A673 (cell line): ENCODE results near the gene SH2D6. TPM values are rescaled to one million over a fixed set of nuclear protein-coding genes. Genes with fewer than 3 reads are reported as not detected.

Experiments used
- BruUV-seq: library from RNA; stranded (reverse); fragments of 400-500 nt; replicated peaks from 2 replicates; lab custom pipeline; 2021; lab: Mats Ljungman, UMichigan
- CTCF ChIA-PET: fragments of 300-600 bp; sonication (Branson Sonifier 250); formaldehyde crosslinking; loops from one replicate; lab custom pipeline; 2022; ENCODE audit warnings: antibody characterized with exemption; lab: Charles Lee
- POLR2A ChIA-PET: fragments of 300-600 bp; sonication (Branson Sonifier 250); formaldehyde crosslinking; loops from one replicate; lab custom pipeline; 2022; ENCODE audit warnings: antibody characterized with exemption; ENCODE audit not compliant: low non-redundant PET; lab: Charles Lee
- DNase-seq: peaks from one replicate; pipeline ENCODE4 v3.0.0-alpha.2; 2015; ENCODE audit warnings: low spot score
- H3K27ac ChIP-seq: fragments of 200-600 bp; sonication (generic); 2 replicates; pipeline ENCODE4 v1.5.1; 2016; ENCODE audit warnings: mixed run types, low read depth, mild to moderate bottlenecking, mixed read lengths, antibody characterized with exemption, low read length; ENCODE audit not compliant: poor library complexity, severe bottlenecking
- H3K27me3 ChIP-seq: fragments of 200-600 bp; sonication (generic); replicated peaks from 2 replicates; pipeline ENCODE4 v1.6.1; 2017; ENCODE audit warnings: mixed run types, low read depth, mild to moderate bottlenecking, mixed read lengths, antibody characterized with exemption, low read length; ENCODE audit not compliant: insufficient read depth, poor library complexity
- H3K36me3 ChIP-seq: fragments of 200-600 bp; sonication (generic); 2 replicates; pipeline ENCODE4 v1.6.1; 2016; ENCODE audit warnings: mixed run types, mild to moderate bottlenecking, mixed read lengths, antibody characterized with exemption, low read length; ENCODE audit not compliant: insufficient read depth, poor library complexity, severe bottlenecking
- H3K4me1 ChIP-seq: fragments of 200-600 bp; sonication (generic); 2 replicates; pipeline ENCODE4 v1.6.1; 2017; ENCODE audit warnings: mixed run types, mild to moderate bottlenecking, mixed read lengths, antibody characterized with exemption, low read length; ENCODE audit not compliant: insufficient read depth, poor library complexity, severe bottlenecking
- H3K4me3 ChIP-seq: fragments of 200-600 bp; sonication (generic); 2 replicates; pipeline ENCODE4 v1.5.1; 2016; ENCODE audit warnings: low read depth, mixed run types, mild to moderate bottlenecking, mixed read lengths, low read length; ENCODE audit not compliant: poor library complexity, severe bottlenecking
- H3K9me3 ChIP-seq: fragments of 200-600 bp; sonication (generic); 2 replicates; pipeline ENCODE4 v1.6.1; 2016; ENCODE audit warnings: mixed run types, low read depth, mild to moderate bottlenecking, mixed read lengths, antibody characterized with exemption, low read length; ENCODE audit not compliant: poor library complexity, severe bottlenecking
- EZH2 ChIP-seq: fragments of 200-600 bp; sonication (generic); IDR thresholded peaks from 2 replicates; pipeline ENCODE4 v1.6.1; 2017; ENCODE audit warnings: borderline replicate concordance, low read depth, mild to moderate bottlenecking, mixed read lengths, antibody characterized with exemption, low read length; ENCODE audit not compliant: poor library complexity, severe bottlenecking
- intact Hi-C: fragments of 100-400 bp; cut with micrococcal nuclease; formaldehyde crosslinking; loops from one replicate; pipeline ENCODE4 v1.10.0; 2022; ENCODE audit not compliant: unreplicated experiment
- total RNA-seq: library from RNA; stranded (reverse); gene quantifications from 2 replicates; pipeline ENCODE4 v1.2.3, GENCODE V29; 2021
- TF ChIP-seq, protein P1 (sequence below): fragments of 300-800, 200-600 bp; sonication (generic); conservative IDR thresholded peaks from 2 replicates; pipeline ENCODE4 v1.5.1; 2017; ENCODE audit warnings: low read depth, mild to moderate bottlenecking, antibody characterized with exemption, low read length, moderate library complexity, mixed read lengths

Gene SH2D6
- total RNA-seq, 1 experiment from 2014 or later: 0.52 TPM

DNA sequence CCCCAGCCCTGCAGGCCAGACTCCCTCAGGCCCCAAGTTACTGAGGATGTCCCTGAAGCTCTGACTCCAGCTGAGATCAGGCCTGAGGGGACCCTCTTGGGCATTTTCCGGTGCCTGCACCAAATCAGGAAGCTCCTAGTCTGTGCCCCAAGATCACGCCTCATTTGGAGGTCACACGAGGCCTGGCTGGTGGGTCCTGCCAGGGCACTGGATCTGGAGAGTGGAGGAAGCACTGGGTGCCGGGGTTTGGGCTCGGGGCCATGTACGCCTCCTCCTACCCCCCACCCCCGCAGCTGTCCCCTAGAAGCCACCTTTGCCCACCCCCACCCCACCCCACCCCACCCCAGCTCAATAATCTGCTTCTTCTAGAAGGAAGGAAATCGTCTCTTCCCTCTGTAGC is 16.2 kb downstream of the SH2D6 start:
- intact Hi-C loops: no loop called here
- ChIA-PET POLR2A (no interaction called here), CTCF (no interaction called here)

DNA sequence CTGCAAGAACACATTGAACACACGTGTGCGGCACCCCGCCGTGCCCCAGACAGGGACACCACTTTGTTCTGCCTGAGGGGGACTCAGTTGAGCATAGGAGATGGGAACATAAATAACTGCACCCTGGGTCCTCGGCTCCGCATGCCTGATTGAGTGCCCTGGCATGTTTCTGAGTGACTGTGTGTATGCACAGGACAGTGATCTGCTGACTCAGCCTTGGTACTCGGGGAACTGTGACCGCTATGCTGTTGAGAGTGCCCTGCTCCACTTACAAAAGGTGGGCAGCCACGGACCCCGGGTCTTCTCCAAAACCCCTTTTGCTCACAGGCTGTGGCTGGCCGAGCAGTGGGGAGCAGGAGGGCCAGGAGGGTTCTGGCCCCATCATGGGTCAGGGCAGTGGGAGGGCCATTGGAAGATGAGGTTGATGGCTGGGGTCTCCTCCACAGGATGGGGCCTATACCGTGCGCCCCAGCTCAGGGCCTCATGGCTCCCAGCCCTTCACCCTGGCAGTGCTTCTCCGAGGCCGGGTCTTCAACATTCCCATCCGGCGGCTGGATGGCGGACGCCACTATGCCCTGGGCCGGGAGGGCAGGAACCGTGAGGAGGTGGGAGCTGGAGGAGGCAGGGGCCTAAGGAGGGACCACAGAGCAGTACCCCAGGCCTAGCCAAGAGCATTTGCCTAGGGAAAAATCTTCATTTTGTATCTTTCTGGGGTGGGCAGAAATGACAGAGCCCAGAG is 16.9 kb downstream of the SH2D6 start:
- no peaks in the 10 kb centered on the region for H3K27me3 ChIP-seq
- no peaks in the 10 kb centered on the region for H3K9me3 ChIP-seq
- ChIA-PET POLR2A (no interaction called here), CTCF (no interaction called here)
- H3K36me3 ChIP-seq: no peaks in the 10 kb centered on the region
- peaks cover 24% of the 10 kb centered on the region for H3K4me1 ChIP-seq
- BruUV-seq: no TSS peak
- no peak for DNase-seq
- no peak overlapping the region for H3K4me3 ChIP-seq
- H3K27ac ChIP-seq: no peak overlapping the region
- intact Hi-C loops: no loop called here
- TF ChIP-seq, protein P1, sequence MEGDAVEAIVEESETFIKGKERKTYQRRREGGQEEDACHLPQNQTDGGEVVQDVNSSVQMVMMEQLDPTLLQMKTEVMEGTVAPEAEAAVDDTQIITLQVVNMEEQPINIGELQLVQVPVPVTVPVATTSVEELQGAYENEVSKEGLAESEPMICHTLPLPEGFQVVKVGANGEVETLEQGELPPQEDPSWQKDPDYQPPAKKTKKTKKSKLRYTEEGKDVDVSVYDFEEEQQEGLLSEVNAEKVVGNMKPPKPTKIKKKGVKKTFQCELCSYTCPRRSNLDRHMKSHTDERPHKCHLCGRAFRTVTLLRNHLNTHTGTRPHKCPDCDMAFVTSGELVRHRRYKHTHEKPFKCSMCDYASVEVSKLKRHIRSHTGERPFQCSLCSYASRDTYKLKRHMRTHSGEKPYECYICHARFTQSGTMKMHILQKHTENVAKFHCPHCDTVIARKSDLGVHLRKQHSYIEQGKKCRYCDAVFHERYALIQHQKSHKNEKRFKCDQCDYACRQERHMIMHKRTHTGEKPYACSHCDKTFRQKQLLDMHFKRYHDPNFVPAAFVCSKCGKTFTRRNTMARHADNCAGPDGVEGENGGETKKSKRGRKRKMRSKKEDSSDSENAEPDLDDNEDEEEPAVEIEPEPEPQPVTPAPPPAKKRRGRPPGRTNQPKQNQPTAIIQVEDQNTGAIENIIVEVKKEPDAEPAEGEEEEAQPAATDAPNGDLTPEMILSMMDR: no peak
- TF ChIP-seq EZH2: no peak

More for the DNA sequence above, 16.2 kb downstream of the SH2D6 start:
- no peaks in the 10 kb centered on the region for H3K9me3 ChIP-seq
- TF ChIP-seq, protein P1: no peak
- no peak for TF ChIP-seq EZH2
- H3K4me3 ChIP-seq: no peak overlapping the region
- no peaks in the 10 kb centered on the region for H3K27me3 ChIP-seq
- no TSS peak for BruUV-seq
- no peaks in the 10 kb centered on the region for H3K36me3 ChIP-seq
- no peak for DNase-seq
- H3K27ac ChIP-seq: no peak overlapping the region
- H3K4me1 ChIP-seq: peaks cover 24% of the 10 kb centered on the region

DNA sequence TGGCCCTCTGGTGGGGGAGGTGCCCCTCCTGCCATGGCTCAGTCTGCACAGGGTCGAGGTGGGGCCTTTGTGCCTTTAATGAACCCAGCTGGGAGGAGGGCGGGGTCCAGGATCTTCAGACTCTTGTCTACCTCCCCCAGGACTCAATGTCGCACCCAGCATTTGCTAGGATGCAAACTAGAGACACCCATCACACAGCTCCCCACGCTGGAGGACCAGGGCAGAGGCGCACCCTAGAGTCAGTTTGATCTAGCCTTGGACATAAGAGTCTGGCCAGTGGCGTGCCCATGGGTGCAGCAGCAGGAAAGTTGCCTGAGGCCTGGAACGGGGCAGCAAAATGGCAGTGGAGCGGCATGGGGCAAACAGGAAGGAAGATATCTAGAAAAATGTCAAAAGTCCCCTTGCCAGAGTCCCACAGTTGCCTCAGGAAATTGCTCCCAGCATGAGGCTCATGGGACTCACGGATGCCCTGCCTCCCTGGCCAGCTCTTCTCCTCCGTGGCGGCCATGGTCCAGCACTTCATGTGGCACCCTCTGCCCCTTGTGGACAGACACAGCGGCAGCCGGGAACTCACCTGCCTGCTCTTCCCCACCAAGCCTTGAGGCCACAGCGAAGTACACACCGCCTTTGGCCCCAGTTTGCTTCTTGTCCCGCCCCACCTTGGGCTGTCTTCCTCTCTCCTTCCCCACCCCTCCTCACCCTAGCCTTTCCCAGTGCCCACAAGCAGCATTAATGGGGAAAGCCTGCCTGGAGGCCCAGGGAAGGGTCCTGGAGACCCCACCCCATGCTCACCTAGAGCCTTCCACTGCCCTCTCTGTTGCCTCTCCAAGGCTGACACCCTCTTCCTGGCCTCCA is 17.7 kb downstream of the SH2D6 start:
- no peaks in the 10 kb centered on the region for H3K9me3 ChIP-seq
- BruUV-seq: no TSS peak
- no peak for TF ChIP-seq EZH2
- TF ChIP-seq, protein P1: 0 out of 2 replicates have a peak, but pooled peaks have one; percentile 19
- POLR2A ChIA-PET: no interaction called here
- CTCF ChIA-PET: no interaction called here
- DNase-seq: no peak
- no peak overlapping the region for H3K4me3 ChIP-seq
- peak overlapping the region; percentile 86 for H3K27ac ChIP-seq
- peaks cover 24% of the 10 kb centered on the region for H3K4me1 ChIP-seq
- H3K27me3 ChIP-seq: no peaks in the 10 kb centered on the region
- H3K36me3 ChIP-seq: no peaks in the 10 kb centered on the region
- intact Hi-C loops: no loop called here
